Kidney (tissue), 14 donors: ENCODE results near the gene SCGB3A1. TPM values are rescaled to one million over a fixed set of nuclear protein-coding genes. Genes with fewer than 3 reads are reported as not detected.
A peak's percentile ranks its signal among the peaks of the same experiment; 100 is the strongest.

Source experiments
- DNase-seq, 5 donors: peaks; one replicate each; pipeline ENCODE4 v3.0.0-alpha.2; 2013 to 2020
- FAIRE-seq: peaks from 2 replicates; lab custom pipeline; 2012; peaks lifted over from hg19 to GRCh38; lab: Jason Lieb, UNC
- H3K27ac ChIP-seq, 2 donors: one replicate each; pipeline ENCODE4 v1.7.0; 2013; ENCODE audit warnings: low read depth in 2 of 2, low read length in 2 of 2, inconsistent platforms in 1 of 2
- H3K27me3 ChIP-seq: one replicate; pipeline ENCODE4 v1.7.1; 2013; ENCODE audit warnings: low read length, inconsistent platforms; ENCODE audit not compliant: control insufficient read depth, insufficient read depth
- H3K36me3 ChIP-seq, 3 donors: one replicate each; pipeline versions ENCODE4 v1.7.0 to v1.7.1; 2013; ENCODE audit warnings: low read length in 3 of 3, control low read depth in 1 of 3, inconsistent platforms in 1 of 3; ENCODE audit not compliant: insufficient read depth in 3 of 3, control insufficient read depth in 2 of 3
- H3K4me1 ChIP-seq, 3 donors: one replicate each; pipeline versions ENCODE4 v1.7.0 to v1.7.1; 2013; ENCODE audit warnings: low read length in 3 of 3, inconsistent platforms in 1 of 3, low read depth in 1 of 3; ENCODE audit not compliant: control insufficient read depth in 2 of 3, insufficient read depth in 2 of 3
- H3K4me3 ChIP-seq, 3 donors: one replicate each; pipeline versions ENCODE4 v1.7.0 to v1.8.1; 2013; ENCODE audit warnings: low read length in 3 of 3, control low read depth in 1 of 3, inconsistent platforms in 1 of 3
- H3K9ac ChIP-seq, 3 donors: one replicate each; pipeline versions ENCODE4 v1.7.0 to v1.7.1; 2013; ENCODE audit warnings: low read length in 3 of 3, control low read depth in 1 of 3, inconsistent platforms in 1 of 3
- H3K9me3 ChIP-seq, 3 donors: one replicate each; pipeline versions ENCODE4 v1.7.0 to v1.7.1; 2013; ENCODE audit warnings: low read length in 3 of 3, control low read depth in 1 of 3, inconsistent platforms in 1 of 3; ENCODE audit not compliant: control insufficient read depth in 2 of 3, insufficient read depth in 1 of 3
- intact Hi-C: fragments of 100-400 bp; cut with DNase I; formaldehyde crosslinking; loops from one replicate; pipeline ENCODE4 v1.11.1; 2022
- polyA plus RNA-seq: library from polyadenylated mRNA; stranded (reverse); fragments of 350-450 nt; fragmentation: Illumina TruSeq; extraction: RNeasy Lipid Tissue Mini Kit (QIAGEN cat#74804); gene quantifications from one replicate; pipeline ENCODE4 v1.2.3, GENCODE V29; 2014; ENCODE audit warnings: low read depth, low replicate concordance; ENCODE audit not compliant: insufficient read depth
- total RNA-seq: library from RNA; stranded (reverse); fragmentation: NEBNext Ultra II Directional; extraction: Animal tissue kit (Norgen Biotek cat#: 25700); gene quantifications from one replicate; pipeline ENCODE4 v1.2.1, GENCODE V29; 2021
- TF ChIP-seq, protein P1 (sequence below): IDR thresholded peaks from 3 replicates; pipeline ENCODE4 v1.5.1; 2012; ENCODE audit warnings: mild to moderate bottlenecking, moderate library complexity, borderline replicate concordance; ENCODE audit not compliant: insufficient read depth; ENCODE audit errors: extremely low read depth
- donor health status: control.
- donor health status: control.
- donor health status: control.
- donor health status: control.
- donor health status: control.
- donor health status: DM: yes; HTN: yes; CAD: no.
- donor health status: Normal renal cell carcinoma (clear cell type).

Gene SCGB3A1
- total and polyA plus RNA-seq, 2 donors from 2014 or later = 1.1 to 2.3 TPM

DNA sequence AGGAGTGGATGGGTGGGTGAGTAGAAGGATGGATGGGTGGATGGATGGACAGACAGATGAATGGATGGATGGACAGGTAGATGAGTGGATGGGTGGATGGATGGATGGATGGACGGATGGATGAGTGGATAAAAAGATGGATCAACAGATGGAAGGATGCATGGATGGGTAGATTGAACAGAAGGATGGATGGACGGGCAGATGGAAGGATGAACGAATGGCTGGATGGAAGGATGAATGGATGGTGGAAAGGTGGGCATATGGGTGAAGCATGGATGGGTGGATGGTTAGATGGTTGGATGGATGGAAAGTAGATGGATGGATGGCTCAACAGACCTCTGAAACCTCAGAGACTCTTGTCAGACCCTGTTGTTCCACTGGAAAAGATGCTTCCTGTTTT is 48.0 kb upstream of the SCGB3A1 start:
- no peak overlapping the region for H3K27ac ChIP-seq
- no peak overlapping the region for H3K4me3 ChIP-seq
- DNase-seq (no peak), FAIRE-seq (no peak)
- TF ChIP-seq, protein P1, sequence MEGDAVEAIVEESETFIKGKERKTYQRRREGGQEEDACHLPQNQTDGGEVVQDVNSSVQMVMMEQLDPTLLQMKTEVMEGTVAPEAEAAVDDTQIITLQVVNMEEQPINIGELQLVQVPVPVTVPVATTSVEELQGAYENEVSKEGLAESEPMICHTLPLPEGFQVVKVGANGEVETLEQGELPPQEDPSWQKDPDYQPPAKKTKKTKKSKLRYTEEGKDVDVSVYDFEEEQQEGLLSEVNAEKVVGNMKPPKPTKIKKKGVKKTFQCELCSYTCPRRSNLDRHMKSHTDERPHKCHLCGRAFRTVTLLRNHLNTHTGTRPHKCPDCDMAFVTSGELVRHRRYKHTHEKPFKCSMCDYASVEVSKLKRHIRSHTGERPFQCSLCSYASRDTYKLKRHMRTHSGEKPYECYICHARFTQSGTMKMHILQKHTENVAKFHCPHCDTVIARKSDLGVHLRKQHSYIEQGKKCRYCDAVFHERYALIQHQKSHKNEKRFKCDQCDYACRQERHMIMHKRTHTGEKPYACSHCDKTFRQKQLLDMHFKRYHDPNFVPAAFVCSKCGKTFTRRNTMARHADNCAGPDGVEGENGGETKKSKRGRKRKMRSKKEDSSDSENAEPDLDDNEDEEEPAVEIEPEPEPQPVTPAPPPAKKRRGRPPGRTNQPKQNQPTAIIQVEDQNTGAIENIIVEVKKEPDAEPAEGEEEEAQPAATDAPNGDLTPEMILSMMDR = no peak
- H3K27me3 ChIP-seq = no peaks in the 10 kb centered on the region
- H3K36me3 ChIP-seq = no peaks in the 10 kb centered on the region
- no peaks in the 10 kb centered on the region for H3K9me3 ChIP-seq
- no peak overlapping the region for H3K9ac ChIP-seq
- intact Hi-C loops = no loop called here
- peaks cover 0 to 4% (median 0%) of the 10 kb centered on the region in 3 donors for H3K4me1 ChIP-seq

DNA sequence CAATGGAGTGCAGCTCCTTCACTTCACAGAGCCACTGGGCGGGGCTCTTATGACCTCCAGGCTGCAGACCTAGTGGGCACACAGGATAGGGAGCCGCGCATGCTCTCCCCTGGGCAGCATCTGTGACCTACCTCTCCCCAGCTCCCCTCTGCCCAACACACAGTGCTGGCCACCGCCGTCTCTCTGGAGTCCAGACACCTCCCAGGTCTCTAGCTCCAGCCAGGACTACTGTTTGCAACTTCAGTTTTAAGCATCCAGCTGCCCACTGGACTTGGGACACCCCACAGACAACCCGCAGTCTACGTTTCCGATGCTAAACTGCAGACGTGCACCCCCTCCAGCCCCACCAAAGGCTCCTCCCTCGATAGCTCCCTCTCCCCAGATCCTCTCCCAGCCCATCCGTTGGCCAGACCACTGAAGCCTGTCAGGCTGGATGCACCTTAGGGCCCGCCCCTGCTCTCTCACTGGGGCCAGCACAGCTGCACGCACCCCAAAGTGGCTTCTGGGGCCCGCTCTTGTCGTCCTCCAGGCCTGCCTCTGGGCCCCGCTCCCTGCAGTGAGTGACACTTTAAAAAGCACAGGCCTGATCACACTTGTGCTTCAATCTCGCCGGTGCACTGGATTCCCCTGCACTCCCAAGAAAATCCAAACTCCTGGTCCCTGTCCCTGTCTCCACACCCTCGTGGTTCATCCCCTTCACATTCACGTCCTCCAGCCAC is 46.8 kb upstream of the SCGB3A1 start:
- no peak overlapping the region for H3K9ac ChIP-seq
- DNase-seq = peak in 2 of 5 donors; percentile 34 to 59
- no peaks in the 10 kb centered on the region for H3K9me3 ChIP-seq
- no peak overlapping the region for H3K27ac ChIP-seq
- H3K4me1 ChIP-seq = peaks cover 0 to 2% (median 0%) of the 10 kb centered on the region in 3 donors
- H3K4me3 ChIP-seq = no peak overlapping the region
- TF ChIP-seq, protein P1 = no peak
- H3K36me3 ChIP-seq = no peaks in the 10 kb centered on the region
- intact Hi-C loops = no loop called here
- no peaks in the 10 kb centered on the region for H3K27me3 ChIP-seq
- no peak for FAIRE-seq

DNA sequence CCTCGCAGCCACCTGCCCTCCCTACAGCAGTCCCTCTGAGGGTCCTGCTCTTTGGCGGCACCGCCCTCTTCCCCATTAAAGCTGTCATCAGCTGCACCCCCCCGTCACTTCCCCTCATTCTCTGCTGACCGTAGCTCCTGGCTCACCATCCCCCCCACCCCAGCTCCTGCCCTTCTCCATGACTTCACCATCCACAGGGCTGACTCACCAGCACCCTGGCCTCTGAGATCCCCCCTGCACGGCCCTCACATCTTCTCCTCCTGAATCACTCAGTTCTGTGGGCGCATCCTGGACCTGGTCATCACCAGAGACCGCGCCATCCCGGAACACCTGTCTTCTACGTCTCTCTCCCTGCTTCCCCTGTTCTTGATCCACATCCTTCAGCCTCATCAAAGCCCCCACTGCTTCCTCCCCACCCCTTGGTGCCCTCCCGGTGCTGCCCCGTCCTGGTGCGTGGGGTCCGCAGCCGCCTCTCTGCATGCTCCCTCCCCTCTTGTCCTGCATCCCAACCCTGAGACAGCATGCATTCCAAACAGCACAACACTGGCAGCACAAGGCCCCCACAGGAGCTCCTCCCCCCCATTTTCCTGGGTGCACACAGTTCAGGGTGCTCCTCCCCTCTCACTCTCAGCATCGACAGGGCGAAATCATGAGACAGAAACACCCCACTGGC is 45.2 kb upstream of the SCGB3A1 start:
- FAIRE-seq = no peak
- peak in 2 of 5 donors; percentile 37 to 61 for DNase-seq
- Histone ChIP-seq H3K9ac (no peak overlapping the region), H3K9me3 (no peaks in the 10 kb centered on the region), H3K4me1 (peaks cover 0 to 4% (median 0%) of the 10 kb centered on the region in 3 donors), H3K27ac (no peak overlapping the region), H3K27me3 (no peaks in the 10 kb centered on the region), H3K4me3 (no peak overlapping the region), H3K36me3 (no peaks in the 10 kb centered on the region)
- TF ChIP-seq, protein P1 = no peak
- intact Hi-C loops = no loop called here
